Myocyte (in vitro differentiated cells): ENCODE measurements around the gene PRSS27. TPM values are rescaled to one million over a fixed set of nuclear protein-coding genes. Genes with fewer than 3 reads are reported as not detected.
A peak's percentile ranks its signal among the peaks of the same experiment; 100 is the strongest.

ENCODE experiments used
- DNase-seq: peaks from one replicate; pipeline ENCODE4 v3.0.0-alpha.2; 2012; ENCODE audit warnings: low read depth
- total RNA-seq: library from RNA; depleted of rRNA; stranded (reverse); fragments of >200 nt; gene quantifications from 2 replicates; pipeline ENCODE4 v1.2.3, GENCODE V29; 2014

PRSS27 gene
- total RNA-seq, 1 donor from 2014 or later: 0.62 TPM

GRCh38 chr16:2710021-2710710 lies 9.9 kb downstream of the PRSS27 start:
- DNase-seq: no peak

- DNase-seq: no peak
Observed at GRCh38 chr16:2709588-2709984, 10.4 kb downstream of the PRSS27 start.

- DNase-seq: no peak
Observed at GRCh38 chr16:2708955-2709587, 11.0 kb downstream of the PRSS27 start.

- no peak for DNase-seq
Observed at GRCh38 chr16:2708290-2708639, 11.8 kb downstream of the PRSS27 start.

GRCh38 chr16:2707368-2708289 lies 12.4 kb downstream of the PRSS27 start:
- DNase-seq: no peak

GRCh38 chr16:2706611-2707311 lies 13.3 kb downstream of the PRSS27 start:
- no peak for DNase-seq

- no peak for DNase-seq
Observed at GRCh38 chr16:2706085-2706484, 13.9 kb downstream of the PRSS27 start.

- DNase-seq: no peak
Observed at GRCh38 chr16:2705351-2705750, 14.7 kb downstream of the PRSS27 start.

- no peak for DNase-seq
Observed at GRCh38 chr16:2704983-2705275, 15.1 kb downstream of the PRSS27 start.

GRCh38 chr16:2704166-2704982 lies 15.7 kb downstream of the PRSS27 start:
- no peak for DNase-seq

- DNase-seq: no peak
Observed at GRCh38 chr16:2702871-2703745, 16.9 kb downstream of the PRSS27 start.

- no peak for DNase-seq
Observed at GRCh38 chr16:2702438-2702825, 17.6 kb downstream of the PRSS27 start.

GRCh38 chr16:2701713-2702437 lies 18.1 kb downstream of the PRSS27 start:
- no peak for DNase-seq

GRCh38 chr16:2701272-2701671 lies 18.8 kb downstream of the PRSS27 start:
- no peak for DNase-seq

- DNase-seq: no peak
Observed at GRCh38 chr16:2700786-2701185, 19.2 kb downstream of the PRSS27 start.

- DNase-seq: no peak
Observed at GRCh38 chr16:2699791-2700600, 20.0 kb downstream of the PRSS27 start.

- DNase-seq: peak; percentile 78
Observed at GRCh38 chr16:2698965-2699750, 20.9 kb downstream of the PRSS27 start.
